Endothelial cell of umbilical vein (primary cell): ENCODE measurements around the gene SH3YL1.

Experiments used
- CTCF ChIP-seq, 2 donors: IDR thresholded peaks; 1 replicate in 1 of 2; 2 replicates in 1 of 2; pipeline ENCODE4 v1.5.1; 2011; ENCODE audit warnings: low read length in 2 of 2, mild to moderate bottlenecking in 2 of 2, moderate library complexity in 2 of 2, control low read depth in 1 of 2, inconsistent platforms in 1 of 2, low read depth in 1 of 2; ENCODE audit not compliant: insufficient read depth in 1 of 2; ENCODE audit errors: extremely low read depth in 1 of 2
- EZH2 ChIP-seq: IDR thresholded peaks from 2 replicates; pipeline ENCODE4 v1.6.1; 2012; ENCODE audit warnings: borderline replicate concordance, low read depth, mild to moderate bottlenecking, moderate library complexity, low read length, inconsistent platforms; ENCODE audit not compliant: severe bottlenecking
- FOS ChIP-seq: IDR thresholded peaks from 2 replicates; pipeline ENCODE4 v1.6.1; 2011; ENCODE audit warnings: mild to moderate bottlenecking, low read length, moderate library complexity, borderline replicate concordance; ENCODE audit not compliant: insufficient read depth
- GATA2 ChIP-seq: IDR thresholded peaks from 2 replicates; pipeline ENCODE4 v1.7.0; 2011; ENCODE audit warnings: low read depth, mild to moderate bottlenecking, moderate library complexity, mixed read lengths, low read length; ENCODE audit not compliant: insufficient read length, insufficient read depth
- JUN ChIP-seq: IDR thresholded peaks from 2 replicates; pipeline ENCODE4 v1.6.1; 2011; ENCODE audit warnings: borderline replicate concordance, low read depth; ENCODE audit not compliant: insufficient read length, insufficient read depth
- MAX ChIP-seq: IDR thresholded peaks from 2 replicates; pipeline ENCODE4 v1.6.1; 2011; ENCODE audit not compliant: insufficient read depth, insufficient read length
- MYC ChIP-seq: IDR thresholded peaks from one replicate; pipeline ENCODE4 v1.6.1; 2011; ENCODE audit warnings: mild to moderate bottlenecking, low read depth, low read length
- POLR2A ChIP-seq: IDR thresholded peaks from 2 replicates; pipeline ENCODE4 v1.6.1; 2012; ENCODE audit warnings: low read depth, mild to moderate bottlenecking, control low read depth, low read length
- POLR2AphosphoS5 ChIP-seq: IDR thresholded peaks from 2 replicates; pipeline ENCODE4 v1.6.1; 2012; ENCODE audit warnings: low read depth, mild to moderate bottlenecking, control low read depth, low read length, moderate library complexity; ENCODE audit not compliant: insufficient read depth

- TF ChIP-seq POLR2A (no peak), CTCF (IDR thresholded peaks at IDR 0.05; ENCODE audit: extremely low read depth in 1 of 2, insufficient read depth in 1 of 2, low read depth in 1 of 2, low read length in 2 of 2) (no peak), POLR2AphosphoS5 (no peak), EZH2 (no peak), MAX (no peak), JUN (no peak), MYC (no peak), FOS (no peak), GATA2 (no peak)
Observed at GRCh38 chr2:175880-176820, 87.7 kb downstream of the SH3YL1 start.
